NCI-H2171 (cell line): ENCODE data around the gene DMXL1.

ENCODE experiments used
- DNase-seq: peaks from one replicate; lab custom pipeline; 2025; lab: John Stamatoyannopoulos, UW

The DMXL1 gene

GRCh38 chr5:119290607-119291006, 219.7 kb downstream of the DMXL1 start:
- DNase-seq: no peak

GRCh38 chr5:119291056-119291455, 220.2 kb downstream of the DMXL1 start:
- no peak for DNase-seq

GRCh38 chr5:119291877-119292276, 221.0 kb downstream of the DMXL1 start:
- DNase-seq: no peak

- DNase-seq: no peak
These were observed 222.0 kb downstream of the DMXL1 start for GRCh38 chr5:119292701-119293515.

- no peak for DNase-seq
These were observed 222.6 kb downstream of the DMXL1 start for GRCh38 chr5:119293516-119293829.
